Trophoblast cell (in vitro differentiated cells and primary cell): ENCODE results near the gene CD200R1L.

Experiments used
- DNase-seq, 2 donors: peaks; one replicate each; pipeline ENCODE4 v3.0.0-alpha.2; 2016
- H2AFZ ChIP-seq: 2 replicates; pipeline ENCODE4 v1.6.1; 2013; ENCODE audit warnings: low read length, moderate library complexity, mild to moderate bottlenecking; ENCODE audit not compliant: insufficient read depth, poor library complexity
- H2AK5ac ChIP-seq: 2 replicates; pipeline ENCODE4 v1.6.1; 2013; ENCODE audit warnings: mild to moderate bottlenecking, low read length
- H2BK120ac ChIP-seq: 2 replicates; pipeline ENCODE4 v1.6.1; 2013; ENCODE audit warnings: low read length, mild to moderate bottlenecking, moderate library complexity; ENCODE audit not compliant: insufficient read depth, poor library complexity
- H2BK12ac ChIP-seq: 2 replicates; pipeline ENCODE4 v1.6.1; 2013; ENCODE audit warnings: mild to moderate bottlenecking, low read length, moderate library complexity
- H2BK5ac ChIP-seq: 2 replicates; pipeline ENCODE4 v1.6.1; 2013; ENCODE audit warnings: low read length, low read depth, moderate library complexity, mild to moderate bottlenecking; ENCODE audit not compliant: poor library complexity
- H3K14ac ChIP-seq: 2 replicates; pipeline ENCODE4 v1.6.1; 2013; ENCODE audit warnings: mild to moderate bottlenecking, low read length
- H3K18ac ChIP-seq: 2 replicates; pipeline ENCODE4 v1.6.1; 2013; ENCODE audit warnings: mild to moderate bottlenecking, low read length
- H3K23ac ChIP-seq: 2 replicates; pipeline ENCODE4 v1.6.1; 2013; ENCODE audit warnings: low read length
- H3K27ac ChIP-seq: 2 replicates; pipeline ENCODE4 v1.5.1; 2013; ENCODE audit warnings: low read depth, mild to moderate bottlenecking, inconsistent platforms, low read length, moderate library complexity
- H3K27me3 ChIP-seq: 2 replicates; pipeline ENCODE4 v1.6.1; 2013; ENCODE audit warnings: inconsistent platforms, mild to moderate bottlenecking, low read length, moderate library complexity; ENCODE audit not compliant: insufficient read depth
- H3K36me3 ChIP-seq, 2 experiments: 1 replicate in 1 of 2; 2 replicates in 1 of 2; pipeline ENCODE4 v1.6.1; 2013; ENCODE audit warnings: low read length in 2 of 2, mild to moderate bottlenecking in 2 of 2, moderate library complexity in 1 of 2; ENCODE audit not compliant: insufficient read depth in 2 of 2, control insufficient read depth in 1 of 2
- H3K4ac ChIP-seq: 2 replicates; pipeline ENCODE4 v1.6.1; 2013; ENCODE audit warnings: low read depth, mild to moderate bottlenecking, low read length, moderate library complexity
- H3K4me1 ChIP-seq, 2 experiments: 1 replicate in 1 of 2; 2 replicates in 1 of 2; pipeline ENCODE4 v1.6.1; 2013; ENCODE audit warnings: low read length in 2 of 2, mild to moderate bottlenecking in 2 of 2, moderate library complexity in 1 of 2; ENCODE audit not compliant: insufficient read depth in 2 of 2, control insufficient read depth in 1 of 2
- H3K4me2 ChIP-seq: 2 replicates; pipeline ENCODE4 v1.6.1; 2013; ENCODE audit warnings: inconsistent platforms, mild to moderate bottlenecking, low read length, moderate library complexity
- H3K4me3 ChIP-seq: 2 replicates; pipeline ENCODE4 v1.5.1; 2013; ENCODE audit warnings: mild to moderate bottlenecking, low read depth, low read length, inconsistent platforms
- H3K79me1 ChIP-seq: one replicate; pipeline ENCODE4 v1.6.1; 2013; ENCODE audit warnings: low read length
- H3K79me2 ChIP-seq: 2 replicates; pipeline ENCODE4 v1.6.1; 2013; ENCODE audit warnings: low read length, mild to moderate bottlenecking; ENCODE audit not compliant: control insufficient read depth, insufficient read depth, poor library complexity
- H3K9ac ChIP-seq: 2 replicates; pipeline ENCODE4 v1.6.1; 2013; ENCODE audit warnings: mild to moderate bottlenecking, low read length
- H3K9me3 ChIP-seq: 2 replicates; pipeline ENCODE4 v1.6.1; 2013; ENCODE audit warnings: low read depth, mild to moderate bottlenecking, control low read depth, inconsistent platforms, low read length; ENCODE audit not compliant: insufficient read depth
- H4K12ac ChIP-seq: 2 replicates; pipeline ENCODE4 v1.6.1; 2013; ENCODE audit warnings: low read depth, mild to moderate bottlenecking, low read length, moderate library complexity
- H4K8ac ChIP-seq: 2 replicates; pipeline ENCODE4 v1.6.1; 2013; ENCODE audit warnings: low read depth, mild to moderate bottlenecking, low read length, moderate library complexity
- H4K91ac ChIP-seq: one replicate; pipeline ENCODE4 v1.6.1; 2013; ENCODE audit warnings: low read depth, mild to moderate bottlenecking, low read length, moderate library complexity
- WGBS: extraction: QIAGEN DNeasy Blood & Tissue Kit; methylation state at CpG from one replicate; pipeline ENCODE4 v1.1.7; 2013; ENCODE audit warnings: missing lambda C conversion rate; ENCODE audit not compliant: insufficient read length, insufficient coverage; ENCODE audit errors: extremely low coverage; 5-methylcytosine and 5-hydroxymethylcytosine counted together

CD200R1L gene

DNA sequence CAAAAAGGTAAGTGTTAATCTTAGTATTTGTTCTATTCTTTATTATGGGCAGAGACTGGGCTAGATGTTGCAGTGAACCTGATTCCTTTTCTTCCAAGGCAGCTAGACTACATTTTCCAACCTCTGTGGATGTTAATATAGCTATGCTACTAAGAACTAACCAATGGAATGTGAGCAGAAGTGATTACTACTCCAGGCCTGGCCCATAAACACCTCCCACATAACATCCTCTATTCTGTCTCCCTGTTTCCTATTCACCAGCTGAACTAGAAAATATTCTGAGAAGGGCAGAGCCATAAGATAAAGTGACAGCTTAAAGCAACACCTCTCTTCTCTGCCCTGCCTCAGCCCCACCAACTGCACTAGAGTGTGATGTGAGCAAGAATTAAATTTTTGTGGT lies 29.4 kb downstream of the CD200R1L start:
- H4K12ac ChIP-seq: no peak overlapping the region
- H3K4me3 ChIP-seq: no peak overlapping the region
- DNase-seq: no peak
- no peaks in the 10 kb centered on the region for H3K27me3 ChIP-seq
- peaks cover 0 to 3% of the 10 kb centered on the region in 2 experiments for H3K4me1 ChIP-seq
- no peak overlapping the region for H3K27ac ChIP-seq
- no peak overlapping the region for H4K8ac ChIP-seq
- no peak overlapping the region for H3K23ac ChIP-seq
- H4K91ac ChIP-seq: no peak overlapping the region
- no peak overlapping the region for H3K4ac ChIP-seq
- H2BK5ac ChIP-seq: no peak overlapping the region
- H2AK5ac ChIP-seq: no peak overlapping the region
- H3K36me3 ChIP-seq: no peaks in the 10 kb centered on the region
- H3K18ac ChIP-seq: no peak overlapping the region
- H2AFZ ChIP-seq: no peak overlapping the region
- no peak overlapping the region for H3K4me2 ChIP-seq
- no peaks in the 10 kb centered on the region for H3K79me1 ChIP-seq
- H3K14ac ChIP-seq: no peak overlapping the region
- H3K9ac ChIP-seq: no peak overlapping the region
- H3K79me2 ChIP-seq: no peaks in the 10 kb centered on the region
- H2BK12ac ChIP-seq: no peak overlapping the region
- no peak overlapping the region for H2BK120ac ChIP-seq
- no peaks in the 10 kb centered on the region for H3K9me3 ChIP-seq

DNA sequence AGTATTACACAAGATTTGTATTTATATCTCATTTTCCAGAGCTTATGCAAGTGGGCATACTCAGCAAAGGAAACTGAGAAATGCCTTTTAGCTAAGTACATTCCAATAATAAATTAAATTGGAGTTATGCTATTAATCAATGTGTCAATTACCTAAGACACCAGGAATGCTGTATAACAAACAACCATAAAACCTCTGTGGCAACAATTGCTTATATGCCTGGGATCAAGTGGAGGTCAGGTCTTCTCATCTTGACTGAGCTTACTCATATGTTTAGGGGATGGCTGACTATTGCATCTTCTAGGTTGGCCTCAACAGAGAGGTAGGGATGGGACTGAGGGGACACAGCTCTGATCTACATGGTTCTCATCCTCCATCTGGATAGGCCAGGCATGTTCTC lies 30.7 kb downstream of the CD200R1L start:
- Histone ChIP-seq H3K36me3 (no peaks in the 10 kb centered on the region), H3K79me2 (no peaks in the 10 kb centered on the region), H3K27me3 (no peaks in the 10 kb centered on the region), H2BK120ac (no peak overlapping the region), H3K9ac (no peak overlapping the region), H2AFZ (no peak overlapping the region), H3K14ac (no peak overlapping the region), H3K27ac (no peak overlapping the region), H3K23ac (peak overlapping the region; percentile 73), H4K8ac (no peak overlapping the region), H2AK5ac (no peak overlapping the region), H3K4ac (no peak overlapping the region), H3K79me1 (peaks cover 4% of the 10 kb centered on the region), H3K4me2 (no peak overlapping the region), H2BK5ac (no peak overlapping the region), H2BK12ac (no peak overlapping the region), H4K91ac (no peak overlapping the region), H3K4me1 (peaks cover 4 to 9% of the 10 kb centered on the region in 2 experiments), H3K9me3 (no peaks in the 10 kb centered on the region), H4K12ac (no peak overlapping the region), H3K4me3 (no peak overlapping the region), H3K18ac (no peak overlapping the region)
- DNase-seq: no peak

DNA sequence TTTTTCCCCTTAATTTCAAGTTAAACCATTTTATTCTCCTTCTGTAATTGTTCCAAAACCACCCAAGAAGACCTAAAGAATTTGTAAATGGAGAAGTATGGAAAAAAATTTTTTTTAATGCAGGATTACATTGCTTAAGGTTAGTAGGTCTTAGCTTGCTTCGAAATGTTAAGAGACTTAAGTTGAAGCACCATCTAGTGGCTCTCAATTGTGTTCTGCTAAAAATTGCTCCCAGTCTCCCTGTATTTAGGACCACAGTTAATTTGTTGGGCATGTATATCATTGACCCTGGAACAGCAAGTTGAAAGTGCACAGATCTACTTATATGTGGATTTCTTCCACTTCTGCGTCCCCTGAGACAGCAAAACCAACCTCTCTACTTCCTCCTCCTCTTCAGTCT lies 32.4 kb downstream of the CD200R1L start:
- H2BK5ac ChIP-seq: no peak overlapping the region
- H2BK120ac ChIP-seq: no peak overlapping the region
- H2AK5ac ChIP-seq: no peak overlapping the region
- H3K79me2 ChIP-seq: no peaks in the 10 kb centered on the region
- H2BK12ac ChIP-seq: no peak overlapping the region
- no peak overlapping the region for H3K27ac ChIP-seq
- H3K18ac ChIP-seq: no peak overlapping the region
- no peak overlapping the region for H2AFZ ChIP-seq
- H3K23ac ChIP-seq: no peak overlapping the region
- no CpG with 5 or more reads among the region's 2 CpGs for WGBS
- H3K27me3 ChIP-seq: no peaks in the 10 kb centered on the region
- H3K36me3 ChIP-seq: no peaks in the 10 kb centered on the region
- H4K8ac ChIP-seq: no peak overlapping the region
- H4K12ac ChIP-seq: no peak overlapping the region
- H3K9me3 ChIP-seq: no peaks in the 10 kb centered on the region
- no peak overlapping the region for H3K4me3 ChIP-seq
- no peak overlapping the region for H4K91ac ChIP-seq
- H3K79me1 ChIP-seq: peaks cover 4% of the 10 kb centered on the region
- H3K4me2 ChIP-seq: no peak overlapping the region
- H3K14ac ChIP-seq: no peak overlapping the region
- H3K4me1 ChIP-seq: peaks cover 5 to 10% of the 10 kb centered on the region in 2 experiments
- DNase-seq: peak in 1 of 2 donors; percentile 19
- no peak overlapping the region for H3K9ac ChIP-seq
- no peak overlapping the region for H3K4ac ChIP-seq

DNA sequence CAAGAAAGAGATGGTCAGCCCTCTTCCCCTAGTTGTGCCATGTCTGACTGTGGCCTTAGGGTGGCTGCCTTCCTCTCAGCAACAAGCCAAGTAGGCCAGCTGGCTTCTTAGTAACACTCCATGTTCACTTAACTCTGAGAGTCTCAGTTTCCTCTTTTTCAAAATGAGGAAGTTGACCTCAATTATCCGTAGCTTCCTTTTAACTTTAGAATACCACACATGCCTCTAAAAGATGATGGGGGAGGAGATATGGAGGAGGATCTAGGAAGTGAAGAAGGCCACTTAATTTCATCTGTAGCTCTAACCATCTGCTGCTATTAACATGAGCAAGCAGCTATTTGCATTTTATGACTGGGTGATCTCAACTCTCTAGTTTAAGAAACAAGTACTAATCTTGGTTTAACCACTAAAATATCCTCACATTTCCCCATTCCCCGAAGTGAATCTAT lies 32.9 kb downstream of the CD200R1L start:
- H4K8ac ChIP-seq: no peak overlapping the region
- no peak overlapping the region for H2BK5ac ChIP-seq
- H4K12ac ChIP-seq: no peak overlapping the region
- H4K91ac ChIP-seq: no peak overlapping the region
- H2BK12ac ChIP-seq: peak overlapping the region; percentile 16
- H3K79me1 ChIP-seq: peaks cover 4% of the 10 kb centered on the region
- H3K9me3 ChIP-seq: no peaks in the 10 kb centered on the region
- no peak overlapping the region for H3K4ac ChIP-seq
- H2AFZ ChIP-seq: no peak overlapping the region
- peaks cover 5 to 10% of the 10 kb centered on the region in 2 experiments for H3K4me1 ChIP-seq
- no CpG with 5 or more reads among the region's 2 CpGs for WGBS
- H3K18ac ChIP-seq: no peak overlapping the region
- H3K9ac ChIP-seq: no peak overlapping the region
- no peak overlapping the region for H3K4me2 ChIP-seq
- H3K23ac ChIP-seq: no peak overlapping the region
- no peaks in the 10 kb centered on the region for H3K27me3 ChIP-seq
- H3K4me3 ChIP-seq: no peak overlapping the region
- H2AK5ac ChIP-seq: no peak overlapping the region
- DNase-seq: peak in 1 of 2 donors; percentile 26
- no peaks in the 10 kb centered on the region for H3K79me2 ChIP-seq
- H2BK120ac ChIP-seq: no peak overlapping the region
- no peak overlapping the region for H3K14ac ChIP-seq
- no peak overlapping the region for H3K27ac ChIP-seq
- H3K36me3 ChIP-seq: no peaks in the 10 kb centered on the region
